Large intestine (tissue), 3 donors: ENCODE data around the gene RFT1. TPM values are rescaled to one million over a fixed set of nuclear protein-coding genes. Genes with fewer than 3 reads are reported as not detected.

Experiments used
- DNase-seq, 2 donors: peaks; one replicate each; pipeline versions ENCODE4 v3.0.0 to v3.0.0-alpha.2; 2013
- H3K27ac ChIP-seq: one replicate; pipeline ENCODE4 v1.5.1; 2013; ENCODE audit warnings: low read length
- H3K27me3 ChIP-seq: 2 replicates; pipeline ENCODE4 v1.6.1; 2013; ENCODE audit warnings: low read length; ENCODE audit not compliant: control insufficient read depth, insufficient read depth
- H3K36me3 ChIP-seq: 2 replicates; pipeline ENCODE4 v1.6.1; 2013; ENCODE audit warnings: low read length; ENCODE audit not compliant: control insufficient read depth, insufficient read depth
- H3K4me1 ChIP-seq: one replicate; pipeline ENCODE4 v1.6.1; 2013; ENCODE audit warnings: low read length; ENCODE audit not compliant: control insufficient read depth, insufficient read depth
- H3K4me3 ChIP-seq: one replicate; pipeline ENCODE4 v1.5.1; 2013; ENCODE audit warnings: low read length
- H3K9me3 ChIP-seq: one replicate; pipeline ENCODE4 v1.6.1; 2013; ENCODE audit warnings: mild to moderate bottlenecking, low read depth, low read length, moderate library complexity; ENCODE audit not compliant: control insufficient read depth
- WGBS: methylation state at CpG from one replicate; pipeline ENCODE4 v1.1.5; 2013; ENCODE audit warnings: low lambda C conversion rate; ENCODE audit not compliant: insufficient coverage; 5-methylcytosine and 5-hydroxymethylcytosine counted together
- polyA plus RNA-seq: library from polyadenylated mRNA; unstranded; fragments of 120-200 nt; gene quantifications from one replicate; pipeline ENCODE4 v1.2.1, GENCODE V29; 2013

Gene RFT1
- polyA plus RNA-seq, 1 donor: 20.0 TPM

DNA sequence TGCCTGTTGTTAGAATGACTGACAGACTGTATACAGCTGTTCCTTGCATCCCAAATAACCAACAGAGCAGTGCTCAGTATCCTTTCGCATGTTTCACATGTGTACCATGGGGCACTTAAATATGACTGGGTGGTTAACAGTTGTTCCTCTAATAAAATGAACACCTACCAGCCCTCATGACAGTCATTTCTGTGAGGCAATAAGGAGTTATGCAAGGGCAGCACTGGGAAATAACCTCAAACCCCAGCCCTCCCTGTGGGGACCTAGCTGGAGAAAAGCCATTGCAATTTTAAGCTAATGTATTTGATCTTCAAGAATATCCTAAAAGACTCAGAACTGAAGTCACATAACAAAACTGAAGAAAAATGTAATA, 7.3 kb downstream of the RFT1 start:
- no peak for DNase-seq
- H3K4me3 ChIP-seq: no peak overlapping the region
- H3K4me1 ChIP-seq: no peaks in the 10 kb centered on the region
- H3K36me3 ChIP-seq: peaks cover 78% of the 10 kb centered on the region
- no CpG with 5 or more reads among the region's 1 CpG for WGBS
- H3K27me3 ChIP-seq: no peaks in the 10 kb centered on the region
- no peak overlapping the region for H3K27ac ChIP-seq
- H3K9me3 ChIP-seq: no peaks in the 10 kb centered on the region

DNA sequence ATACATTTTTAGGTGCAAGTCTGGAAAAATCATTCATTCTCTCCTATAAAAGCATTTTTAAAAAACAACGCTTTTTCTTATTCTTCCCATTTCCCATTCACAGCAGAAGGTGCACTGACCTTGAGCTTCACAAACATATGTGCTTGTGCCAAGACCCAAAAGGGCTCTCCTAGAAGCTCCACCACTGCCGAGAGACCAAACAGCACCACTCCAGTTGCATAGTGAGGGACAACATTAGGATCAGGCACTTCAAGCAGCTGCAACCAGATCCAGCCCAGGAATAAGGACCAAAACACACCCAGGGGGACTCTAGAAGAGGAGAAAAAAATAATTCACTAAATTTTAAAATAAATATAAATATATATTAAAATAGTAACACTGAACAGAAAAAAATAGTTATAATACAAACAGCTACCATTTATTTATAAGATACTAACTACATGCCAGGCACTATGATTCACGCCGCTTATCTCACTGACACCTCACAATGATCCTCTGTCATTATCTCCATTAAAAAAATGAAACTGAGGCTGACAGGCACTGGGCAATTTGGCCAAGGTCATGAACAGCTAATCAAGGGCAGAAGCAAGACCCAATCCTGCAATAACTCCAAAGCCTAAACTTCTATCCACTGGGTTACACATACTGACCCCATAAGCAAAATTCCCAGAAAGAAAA, 7.8 kb downstream of the RFT1 start:
- Histone ChIP-seq H3K4me3 (no peak overlapping the region), H3K36me3 (peaks cover 81% of the 10 kb centered on the region), H3K9me3 (no peaks in the 10 kb centered on the region), H3K4me1 (no peaks in the 10 kb centered on the region), H3K27ac (no peak overlapping the region), H3K27me3 (no peaks in the 10 kb centered on the region)
- DNase-seq: no peak
- no CpG with 5 or more reads among the region's 4 CpGs for WGBS

DNA sequence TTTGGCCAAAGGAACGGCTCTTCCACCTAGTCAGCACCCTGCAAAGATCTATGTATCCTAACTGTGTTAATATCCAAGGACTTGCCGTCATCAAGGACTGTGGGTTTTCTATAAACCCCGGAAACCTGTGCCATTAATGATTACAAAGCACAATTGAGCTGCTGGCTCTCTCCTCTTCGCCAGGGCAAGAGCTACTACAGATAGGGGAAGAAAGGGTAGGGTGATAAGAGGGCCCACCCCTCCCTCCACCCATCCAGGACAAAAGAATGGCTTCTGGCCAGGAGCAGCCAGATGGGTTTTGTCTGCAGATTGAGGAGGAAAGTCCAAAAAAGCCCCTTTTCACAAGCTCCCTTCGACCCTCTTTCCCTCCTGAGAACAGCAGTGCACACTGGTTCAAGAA, 9.9 kb downstream of the RFT1 start:
- WGBS: 18% methylated on average over 2 of the region's 5 CpGs
- no peaks in the 10 kb centered on the region for H3K27me3 ChIP-seq

DNA sequence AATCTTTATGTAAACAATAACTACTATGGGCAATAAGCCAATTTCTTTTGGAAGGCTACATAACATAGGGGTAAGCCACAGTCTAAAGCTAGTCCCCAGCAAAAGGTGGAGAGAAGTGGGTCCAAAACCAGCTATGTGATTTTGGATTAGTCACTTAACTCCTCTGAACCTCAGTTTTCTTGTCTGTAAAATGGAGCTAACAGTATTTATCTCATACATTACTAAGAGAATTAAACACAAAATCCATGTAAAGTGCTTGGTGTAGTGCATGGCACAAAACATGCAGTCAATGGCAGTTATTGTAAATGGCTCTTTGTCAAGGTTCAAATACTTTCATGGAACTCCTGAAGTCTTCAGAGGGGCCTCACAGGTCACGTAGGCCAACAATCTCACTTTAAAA, 13.3 kb downstream of the RFT1 start:
- WGBS: no CpG with 5 or more reads among the region's 1 CpG
- no peaks in the 10 kb centered on the region for H3K9me3 ChIP-seq
- no peak for DNase-seq
- no peak overlapping the region for H3K4me3 ChIP-seq
- H3K36me3 ChIP-seq: peaks cover 59% of the 10 kb centered on the region
- no peaks in the 10 kb centered on the region for H3K4me1 ChIP-seq
- H3K27ac ChIP-seq: no peak overlapping the region
- no peaks in the 10 kb centered on the region for H3K27me3 ChIP-seq

More for the DNA sequence above, 9.9 kb downstream of the RFT1 start:
- no peak for DNase-seq
- peaks cover 80% of the 10 kb centered on the region for H3K36me3 ChIP-seq
- no peaks in the 10 kb centered on the region for H3K9me3 ChIP-seq
- H3K4me3 ChIP-seq: no peak overlapping the region
- H3K4me1 ChIP-seq: no peaks in the 10 kb centered on the region
- no peak overlapping the region for H3K27ac ChIP-seq

DNA sequence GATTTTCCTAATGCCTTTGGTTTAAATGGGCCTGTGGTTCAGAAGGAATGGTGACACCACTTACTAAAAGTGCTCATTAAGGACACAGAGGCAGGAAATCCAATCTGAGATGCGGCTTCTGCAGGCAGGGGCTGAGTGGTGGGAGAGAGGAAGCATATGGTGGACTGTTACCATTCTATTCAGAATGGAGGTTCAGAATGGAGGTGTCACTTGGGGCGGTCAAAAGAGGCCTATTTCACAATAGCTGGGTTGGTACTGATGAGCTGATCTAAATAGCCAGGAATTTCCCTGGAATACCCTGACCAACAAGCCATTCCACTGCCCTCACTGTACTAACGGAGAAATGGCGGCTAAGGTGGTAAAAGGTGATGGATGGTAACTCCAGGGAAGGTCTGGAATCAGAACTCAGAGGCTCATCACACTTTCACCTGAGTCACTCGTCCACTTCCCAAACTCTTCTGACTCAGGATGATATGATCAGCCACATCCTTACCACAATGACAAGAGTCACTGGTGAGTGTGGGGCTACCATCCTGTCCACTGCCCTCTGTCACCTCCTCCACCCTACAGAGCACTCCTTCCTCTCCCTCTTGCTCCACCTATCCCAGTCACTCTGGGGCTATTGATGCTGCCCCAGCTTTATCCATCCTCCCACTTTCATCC, 15.7 kb downstream of the RFT1 start:
- Histone ChIP-seq H3K36me3 (peaks cover 39% of the 10 kb centered on the region), H3K4me3 (no peak overlapping the region), H3K4me1 (no peaks in the 10 kb centered on the region), H3K27me3 (no peaks in the 10 kb centered on the region), H3K9me3 (no peaks in the 10 kb centered on the region), H3K27ac (no peak overlapping the region)
- WGBS: no CpG with 5 or more reads among the region's 5 CpGs
- no peak for DNase-seq

DNA sequence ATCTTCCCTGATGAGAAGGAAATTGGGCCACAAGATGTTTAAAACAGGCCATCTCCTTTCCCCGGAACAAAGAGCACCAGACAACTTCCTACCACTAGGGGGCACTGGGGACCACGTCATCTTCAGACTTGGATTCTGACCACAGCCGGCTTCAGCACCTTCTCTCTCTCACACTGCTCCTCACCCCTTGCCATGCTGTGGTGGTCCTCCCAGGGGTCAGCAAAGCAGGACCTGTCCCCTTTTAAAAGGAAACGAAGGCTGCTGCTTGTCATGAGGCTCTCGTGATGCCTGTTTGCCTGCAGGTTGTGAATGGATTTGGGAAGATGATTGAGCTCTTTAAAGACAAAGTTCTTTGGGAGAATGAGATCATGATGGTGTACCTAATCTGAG, 16.2 kb downstream of the RFT1 start:
- H3K4me1 ChIP-seq: no peaks in the 10 kb centered on the region
- peak; percentile 62 to 65 for DNase-seq
- H3K4me3 ChIP-seq: no peak overlapping the region
- no CpG with 5 or more reads among the region's 5 CpGs for WGBS
- H3K9me3 ChIP-seq: no peaks in the 10 kb centered on the region
- H3K27ac ChIP-seq: no peak overlapping the region
- H3K27me3 ChIP-seq: no peaks in the 10 kb centered on the region
- peaks cover 39% of the 10 kb centered on the region for H3K36me3 ChIP-seq

DNA sequence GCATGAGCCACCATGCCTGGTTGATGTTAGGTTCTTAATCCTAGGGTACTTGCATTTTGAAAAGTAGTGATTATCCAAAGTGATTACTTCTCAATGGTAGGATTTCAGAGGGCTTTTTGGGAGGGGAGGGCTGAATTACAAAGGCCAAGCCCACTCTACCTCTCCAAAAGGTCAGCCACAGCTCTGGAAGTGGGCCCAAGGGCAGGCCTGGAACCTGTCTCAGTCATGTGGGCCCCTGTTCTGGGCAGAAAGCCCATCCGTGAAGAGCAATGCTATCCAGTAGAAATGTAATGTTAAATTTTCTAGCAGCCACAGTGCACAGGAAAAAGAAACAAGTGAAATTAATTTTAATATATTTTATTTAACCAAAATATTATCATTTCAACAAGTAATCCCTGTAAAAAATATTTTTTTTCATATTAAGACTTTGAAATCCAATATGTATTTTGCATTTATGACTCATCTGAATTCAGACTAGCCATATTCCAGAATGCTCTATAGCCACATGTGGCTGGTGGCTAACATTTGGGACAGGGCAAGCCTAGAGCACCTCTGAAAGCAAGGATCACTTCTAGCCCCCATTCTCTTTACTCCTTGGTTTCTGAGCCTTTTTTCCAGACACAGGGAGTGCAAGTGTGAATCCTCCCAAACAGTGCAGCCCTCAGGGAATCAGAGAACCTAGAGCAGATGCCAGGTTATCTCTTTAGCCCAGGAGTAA, 16.8 kb downstream of the RFT1 start:
- H3K4me1 ChIP-seq: no peaks in the 10 kb centered on the region
- H3K27me3 ChIP-seq: no peaks in the 10 kb centered on the region
- DNase-seq: no peak
- no peak overlapping the region for H3K27ac ChIP-seq
- WGBS: no CpG with 5 or more reads among the region's 1 CpG
- peaks cover 38% of the 10 kb centered on the region for H3K36me3 ChIP-seq
- H3K9me3 ChIP-seq: no peaks in the 10 kb centered on the region
- H3K4me3 ChIP-seq: no peak overlapping the region

DNA sequence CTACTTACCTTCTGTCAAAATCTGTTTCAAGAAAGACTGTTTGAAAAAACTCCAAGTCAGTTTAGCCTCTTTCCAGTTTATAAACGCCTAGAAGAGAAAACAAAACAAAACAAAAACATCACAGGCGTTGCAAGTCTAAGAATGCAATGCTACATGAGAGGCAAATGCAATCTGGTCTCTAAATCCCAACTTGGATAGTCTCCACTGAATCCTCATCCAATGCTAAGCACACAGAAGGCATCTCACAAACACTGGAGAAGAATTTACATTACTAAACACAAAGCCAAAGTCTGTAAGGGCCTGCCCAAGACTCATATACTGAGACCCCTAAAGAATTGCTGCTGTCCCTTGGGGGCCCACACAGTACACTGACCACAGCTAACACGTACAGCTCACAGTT, 18.4 kb downstream of the RFT1 start:
- no peak for DNase-seq
- H3K4me3 ChIP-seq: no peak overlapping the region
- H3K27me3 ChIP-seq: no peaks in the 10 kb centered on the region
- H3K27ac ChIP-seq: no peak overlapping the region
- H3K4me1 ChIP-seq: no peaks in the 10 kb centered on the region
- H3K36me3 ChIP-seq: peaks cover 26% of the 10 kb centered on the region
- WGBS: 100% methylated on average over 2 of the region's 3 CpGs
- no peaks in the 10 kb centered on the region for H3K9me3 ChIP-seq

DNA sequence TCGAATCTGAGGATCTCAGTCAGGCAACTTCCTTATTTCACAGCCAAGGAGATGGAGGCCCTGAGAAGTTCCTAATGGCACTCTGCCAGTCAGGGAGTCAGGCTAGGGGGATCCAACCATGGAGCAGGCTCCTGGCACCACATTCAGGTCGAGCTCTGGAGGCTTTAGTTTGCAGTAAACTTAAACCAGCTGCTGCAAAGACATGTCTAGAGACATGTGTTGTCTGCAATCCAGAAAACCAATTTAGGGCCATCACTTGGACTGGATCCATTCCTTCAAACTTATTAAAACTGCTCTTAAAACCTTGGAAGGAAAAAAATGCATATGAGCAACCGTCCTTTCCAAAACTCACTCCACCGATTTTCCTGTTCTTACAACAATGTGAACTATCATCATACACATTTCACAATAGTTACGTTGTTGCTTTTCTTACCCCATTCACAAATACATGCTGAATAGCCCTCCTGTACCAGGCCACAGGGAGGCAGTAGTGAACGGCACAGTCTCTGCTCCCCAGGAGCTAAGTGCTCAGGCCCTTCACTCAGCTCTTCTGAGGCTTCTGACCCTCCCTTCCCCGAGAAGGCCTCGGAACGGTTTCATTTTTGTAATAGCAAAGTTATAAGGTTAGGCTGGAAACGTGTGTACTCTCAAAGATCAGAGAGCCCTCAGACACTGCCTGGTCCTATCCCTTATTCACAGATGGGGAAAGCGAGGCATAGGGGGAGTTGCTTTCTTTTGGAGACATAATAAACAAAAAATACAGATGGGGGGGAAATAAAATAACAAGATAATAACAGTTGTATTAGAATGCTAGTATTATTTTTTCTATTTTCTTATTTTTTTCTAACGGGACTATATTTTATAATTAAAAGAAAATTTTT, 20.1 kb downstream of the RFT1 start:
- no peak overlapping the region for H3K27ac ChIP-seq
- H3K4me3 ChIP-seq: no peak overlapping the region
- no peaks in the 10 kb centered on the region for H3K9me3 ChIP-seq
- no peaks in the 10 kb centered on the region for H3K27me3 ChIP-seq
- peak; percentile 56 to 65 for DNase-seq
- WGBS: 87% methylated on average over 5 of the region's 12 CpGs
- H3K36me3 ChIP-seq: peaks cover 36% of the 10 kb centered on the region
- H3K4me1 ChIP-seq: no peaks in the 10 kb centered on the region

DNA sequence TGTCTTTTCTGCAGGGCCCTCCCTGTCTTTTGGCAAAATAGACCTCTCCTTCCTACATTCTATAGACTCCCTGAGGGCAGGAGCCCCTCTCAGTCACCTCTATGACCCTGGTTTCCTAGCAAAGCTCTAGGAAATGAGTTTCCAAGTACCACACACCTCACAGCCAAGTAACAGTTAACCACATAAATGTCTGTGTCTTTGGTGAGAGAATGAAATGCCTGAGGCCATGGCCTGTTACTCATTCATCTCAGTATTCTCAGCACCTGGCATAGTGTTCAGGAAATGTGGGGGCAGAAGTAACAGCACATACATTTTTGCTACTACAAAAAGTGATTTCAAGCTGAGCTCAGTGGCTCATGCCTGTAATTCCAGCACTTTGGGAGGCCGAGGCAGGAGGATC, 21.0 kb downstream of the RFT1 start:
- no CpG with 5 or more reads among the region's 1 CpG for WGBS
- Histone ChIP-seq H3K27ac (no peak overlapping the region), H3K36me3 (peaks cover 37% of the 10 kb centered on the region), H3K4me1 (no peaks in the 10 kb centered on the region), H3K9me3 (no peaks in the 10 kb centered on the region), H3K27me3 (no peaks in the 10 kb centered on the region), H3K4me3 (no peak overlapping the region)
- DNase-seq: no peak
